ENCODE data around the gene BCAN.

Gene BCAN

DNA sequence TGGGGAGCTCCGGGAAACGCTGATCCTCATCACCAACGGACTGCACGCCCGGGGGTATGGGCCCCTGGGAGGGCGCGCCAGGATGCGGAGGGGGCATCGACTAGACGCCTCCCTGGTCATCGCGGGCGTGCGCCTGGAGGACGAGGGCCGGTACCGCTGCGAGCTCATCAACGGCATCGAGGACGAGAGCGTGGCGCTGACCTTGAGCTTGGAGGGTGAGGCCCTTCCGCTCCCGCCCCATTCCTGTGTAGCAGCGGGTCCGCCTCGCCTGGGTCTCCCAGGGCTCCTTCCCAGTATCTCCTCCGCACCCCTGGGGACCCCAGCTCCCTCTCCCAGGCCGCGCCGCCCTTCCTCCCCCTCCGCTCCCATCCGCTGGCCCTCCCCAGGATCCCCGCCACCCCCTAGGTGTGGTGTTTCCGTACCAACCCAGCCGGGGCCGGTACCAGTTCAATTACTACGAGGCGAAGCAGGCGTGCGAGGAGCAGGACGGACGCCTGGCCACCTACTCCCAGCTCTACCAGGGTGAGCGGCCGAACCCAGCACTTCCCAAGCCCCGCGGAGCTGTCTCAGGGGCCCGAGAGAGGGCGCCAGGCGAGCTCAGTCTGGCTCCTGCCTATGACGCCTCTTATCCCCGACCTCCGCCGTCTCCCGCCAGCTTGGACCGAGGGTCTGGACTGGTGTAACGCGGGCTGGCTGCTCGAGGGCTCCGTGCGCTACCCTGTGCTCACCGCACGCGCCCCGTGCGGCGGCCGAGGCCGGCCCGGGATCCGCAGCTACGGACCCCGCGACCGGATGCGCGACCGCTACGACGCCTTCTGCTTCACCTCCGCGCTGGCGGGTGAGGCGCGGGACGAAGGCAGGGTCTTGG is 17.7 kb upstream of the BCAN start:
- H4K20me1 ChIP-seq (ENCODE audit: control insufficient read depth, insufficient read depth, low read depth, low read length) = no peaks in the 10 kb centered on the region
- H3K79me2 ChIP-seq (ENCODE audit: control insufficient read depth, low read length) = no peaks in the 10 kb centered on the region
- H3K36me3 ChIP-seq (ENCODE audit: control insufficient read depth, low read length) = no peaks in the 10 kb centered on the region
- peaks cover 44% of the 10 kb centered on the region for H3K4me1 ChIP-seq (ENCODE audit: control insufficient read depth, low read length)
- TF ChIP-seq CTCF (IDR thresholded peaks at IDR 0.05; ENCODE audit: low read depth, low read length, poor library complexity, severe bottlenecking) (peak; percentile 63), EZH2phosphoT487 (IDR thresholded peaks at IDR 0.05; ENCODE audit: borderline replicate concordance, low read length) (no peak)
- peak overlapping the region; percentile 54 for H3K4me3 ChIP-seq (ENCODE audit: low read length)
- H3F3A ChIP-seq (ENCODE audit: control insufficient read depth, insufficient read depth) = peaks cover 14% of the 10 kb centered on the region
- no peak overlapping the region for H3K27ac ChIP-seq (ENCODE audit: low read depth, low read length)
- H3K9me3 ChIP-seq (ENCODE audit: control insufficient read depth, insufficient read depth, low read length) = no peaks in the 10 kb centered on the region
- peaks cover 49% of the 10 kb centered on the region for H3K27me3 ChIP-seq (ENCODE audit: control insufficient read depth, low read length)
- H3K9me2 ChIP-seq (replicated peaks; ENCODE audit: control insufficient read depth, low read length) = no peaks in the 10 kb centered on the region
- H3K4me2 ChIP-seq (ENCODE audit: low read length) = peak overlapping the region; percentile 65

- peaks cover 14% of the 10 kb centered on the region for H3F3A ChIP-seq (ENCODE audit: control insufficient read depth, insufficient read depth)
- H3K4me1 ChIP-seq (ENCODE audit: control insufficient read depth, low read length) = peaks cover 50% of the 10 kb centered on the region
- H3K4me3 ChIP-seq (ENCODE audit: low read length) = no peak overlapping the region
- no peaks in the 10 kb centered on the region for H4K20me1 ChIP-seq (ENCODE audit: control insufficient read depth, insufficient read depth, low read depth, low read length)
- no peak overlapping the region for H3K27ac ChIP-seq (ENCODE audit: low read depth, low read length)
- H3K27me3 ChIP-seq (ENCODE audit: control insufficient read depth, low read length) = peaks cover 42% of the 10 kb centered on the region
- H3K9me3 ChIP-seq (ENCODE audit: control insufficient read depth, insufficient read depth, low read length) = no peaks in the 10 kb centered on the region
- TF ChIP-seq CTCF (IDR thresholded peaks at IDR 0.05; ENCODE audit: low read depth, low read length, poor library complexity, severe bottlenecking) (no peak), EZH2phosphoT487 (IDR thresholded peaks at IDR 0.05; ENCODE audit: borderline replicate concordance, low read length) (no peak)
- no peaks in the 10 kb centered on the region for H3K36me3 ChIP-seq (ENCODE audit: control insufficient read depth, low read length)
- no peaks in the 10 kb centered on the region for H3K79me2 ChIP-seq (ENCODE audit: control insufficient read depth, low read length)
- H3K4me2 ChIP-seq (ENCODE audit: low read length) = peak overlapping the region; percentile 65
- H3K9me2 ChIP-seq (replicated peaks; ENCODE audit: control insufficient read depth, low read length) = no peaks in the 10 kb centered on the region
These were observed 17.0 kb upstream of the BCAN start for GRCh38 chr1:156624814-156625435.

- peaks cover 14% of the 10 kb centered on the region for H3F3A ChIP-seq (ENCODE audit: control insufficient read depth, insufficient read depth)
- H4K20me1 ChIP-seq (ENCODE audit: control insufficient read depth, insufficient read depth, low read depth, low read length) = no peaks in the 10 kb centered on the region
- peaks cover 36% of the 10 kb centered on the region for H3K27me3 ChIP-seq (ENCODE audit: control insufficient read depth, low read length)
- no peaks in the 10 kb centered on the region for H3K9me3 ChIP-seq (ENCODE audit: control insufficient read depth, insufficient read depth, low read length)
- no peak overlapping the region for H3K4me3 ChIP-seq (ENCODE audit: low read length)
- no peaks in the 10 kb centered on the region for H3K79me2 ChIP-seq (ENCODE audit: control insufficient read depth, low read length)
- H3K27ac ChIP-seq (ENCODE audit: low read depth, low read length) = no peak overlapping the region
- peak overlapping the region; percentile 65 for H3K4me2 ChIP-seq (ENCODE audit: low read length)
- TF ChIP-seq CTCF (IDR thresholded peaks at IDR 0.05; ENCODE audit: low read depth, low read length, poor library complexity, severe bottlenecking) (peak; percentile 96), EZH2phosphoT487 (IDR thresholded peaks at IDR 0.05; ENCODE audit: borderline replicate concordance, low read length) (peak; percentile 82; the same call in 1 of the 2 replicates)
- peaks cover 56% of the 10 kb centered on the region for H3K4me1 ChIP-seq (ENCODE audit: control insufficient read depth, low read length)
- no peaks in the 10 kb centered on the region for H3K9me2 ChIP-seq (replicated peaks; ENCODE audit: control insufficient read depth, low read length)
- no peaks in the 10 kb centered on the region for H3K36me3 ChIP-seq (ENCODE audit: control insufficient read depth, low read length)
These were observed 16.4 kb upstream of the BCAN start for GRCh38 chr1:156625436-156626078.
